ENCODE data around the gene USP32. TPM values are rescaled to one million over a fixed set of nuclear protein-coding genes. Genes with fewer than 3 reads are reported as not detected.
A peak's percentile ranks its signal among the peaks of the same experiment; 100 is the strongest.

The USP32 gene
- total RNA-seq, 2 donors from 2014 or later: 58.7 to 64.1 TPM

GRCh38 chr17:60138769-60139437 lies 253.0 kb downstream of the USP32 start:
- peaks cover 22 to 28% of the 10 kb centered on the region in 2 donors for H3K4me1 Mint-ChIP-seq (ENCODE audit: low read depth in 2 of 2)
- H3K27me3 Mint-ChIP-seq: peaks cover 46 to 56% of the 10 kb centered on the region in 2 donors
- no peaks in the 10 kb centered on the region for H3K36me3 Mint-ChIP-seq
- no peaks in the 10 kb centered on the region for H3K9me3 Mint-ChIP-seq
- H3K4me3 Mint-ChIP-seq: no peak overlapping the region
- no peak for ATAC-seq
- H3K27ac Mint-ChIP-seq: no peak overlapping the region
- peak; percentile 44 for DNase-seq (ENCODE audit: low spot score)

- Mint-ChIP-seq H3K4me1 (ENCODE audit: low read depth in 2 of 2) (peaks cover 26% of the 10 kb centered on the region in 2 donors), H3K9me3 (no peaks in the 10 kb centered on the region), H3K36me3 (no peaks in the 10 kb centered on the region), H3K4me3 (no peak overlapping the region), H3K27me3 (peaks cover 36 to 54% of the 10 kb centered on the region in 2 donors), H3K27ac (no peak overlapping the region)
- DNase-seq (ENCODE audit: low spot score) (peak; percentile 31), ATAC-seq (no peak)
Observed at GRCh38 chr17:60137731-60138130, 254.2 kb downstream of the USP32 start.

GRCh38 chr17:60135951-60136666 lies 255.8 kb downstream of the USP32 start:
- peak overlapping the region; percentile 96 for H3K4me3 Mint-ChIP-seq
- no peak overlapping the region for H3K27ac Mint-ChIP-seq
- no peaks in the 10 kb centered on the region for H3K36me3 Mint-ChIP-seq
- no peak for ATAC-seq
- DNase-seq (ENCODE audit: low spot score): peak; percentile 38
- H3K27me3 Mint-ChIP-seq: peaks cover 29 to 52% of the 10 kb centered on the region in 2 donors
- peaks cover 20 to 26% of the 10 kb centered on the region in 2 donors for H3K4me1 Mint-ChIP-seq (ENCODE audit: low read depth in 2 of 2)
- H3K9me3 Mint-ChIP-seq: no peaks in the 10 kb centered on the region

- no peaks in the 10 kb centered on the region for H3K36me3 Mint-ChIP-seq
Observed at GRCh38 chr17:60135151-60135950, 256.6 kb downstream of the USP32 start.

GRCh38 chr17:60134396-60135150 lies 257.4 kb downstream of the USP32 start:
- Mint-ChIP-seq H3K4me3 (peak overlapping the region; percentile 96), H3K27ac (peak overlapping the region; percentile 56 to 79), H3K4me1 (ENCODE audit: low read depth in 2 of 2) (peaks cover 20 to 26% of the 10 kb centered on the region in 2 donors), H3K27me3 (peaks cover 15 to 46% of the 10 kb centered on the region in 2 donors), H3K9me3 (no peaks in the 10 kb centered on the region), H3K36me3 (no peaks in the 10 kb centered on the region)
- ATAC-seq: peak in 1 of 2 donors; percentile 25
- no peak for DNase-seq (ENCODE audit: low spot score)

More at GRCh38 chr17:60135151-60135950, 256.6 kb downstream of the USP32 start:
- peak; percentile 83 for DNase-seq (ENCODE audit: low spot score)
- H3K4me1 Mint-ChIP-seq (ENCODE audit: low read depth in 2 of 2): peaks cover 20 to 26% of the 10 kb centered on the region in 2 donors
- H3K9me3 Mint-ChIP-seq: no peaks in the 10 kb centered on the region
- peak; percentile 92 to 96 for ATAC-seq
- H3K27ac Mint-ChIP-seq: peak overlapping the region; percentile 56 to 79
- H3K4me3 Mint-ChIP-seq: peak overlapping the region; percentile 96
- H3K27me3 Mint-ChIP-seq: peaks cover 21 to 50% of the 10 kb centered on the region in 2 donors

GRCh38 chr17:60130466-60130865 lies 261.5 kb downstream of the USP32 start:
- Mint-ChIP-seq H3K9me3 (no peaks in the 10 kb centered on the region), H3K36me3 (no peaks in the 10 kb centered on the region), H3K4me3 (no peak overlapping the region), H3K27ac (no peak overlapping the region), H3K27me3 (peaks cover 15 to 45% of the 10 kb centered on the region in 2 donors), H3K4me1 (ENCODE audit: low read depth in 2 of 2) (peaks cover 16 to 21% of the 10 kb centered on the region in 2 donors)
- DNase-seq (ENCODE audit: low spot score): no peak
- ATAC-seq: no peak

GRCh38 chr17:60129164-60129563 lies 262.8 kb downstream of the USP32 start:
- Mint-ChIP-seq H3K4me3 (no peak overlapping the region), H3K27ac (no peak overlapping the region), H3K9me3 (no peaks in the 10 kb centered on the region), H3K4me1 (ENCODE audit: low read depth in 2 of 2) (peaks cover 3 to 8% of the 10 kb centered on the region in 2 donors), H3K27me3 (peaks cover 14 to 35% of the 10 kb centered on the region in 2 donors), H3K36me3 (no peaks in the 10 kb centered on the region)
- ATAC-seq (no peak), DNase-seq (ENCODE audit: low spot score) (no peak)

Other genes with a start within 250 kb of the USP32 start
- not detected for gene CA4, start 242.2 kb downstream of the USP32 start, total RNA-seq
- gene CHCT1, start 30.4 kb upstream of the USP32 start, total RNA-seq: not detected
- gene APPBP2, start 134.1 kb upstream of the USP32 start, total RNA-seq: 10 to 100 TPM; 24.0 to 29.4 TPM
- 10 to 100 TPM; 16.3 to 18.3 TPM for gene PPM1D, start 208.1 kb upstream of the USP32 start, total RNA-seq